ENCODE measurements around the gene PTPRO. TPM values are rescaled to one million over a fixed set of nuclear protein-coding genes. Genes with fewer than 3 reads are reported as not detected.

The PTPRO gene
- total RNA-seq, 1 experiment from 2014 or later: 0.52 TPM

DNA sequence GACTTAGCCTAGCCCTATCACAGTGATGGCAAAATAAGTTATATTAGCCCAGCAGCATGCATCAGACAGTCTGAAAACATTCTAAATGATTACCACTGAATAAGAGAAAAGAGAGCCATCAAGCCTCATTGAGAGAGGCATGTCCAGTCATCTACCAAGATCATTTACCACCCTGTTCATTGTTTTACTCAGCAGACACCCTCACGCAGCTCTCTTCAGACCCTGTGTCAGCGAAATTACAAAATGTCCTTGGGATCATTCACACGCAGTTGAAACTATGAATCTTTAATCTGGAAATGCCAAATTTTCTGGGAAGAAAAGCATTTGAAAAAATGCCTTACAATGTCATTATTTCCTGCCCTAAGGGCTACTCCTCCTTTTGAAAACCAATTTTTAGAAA, 89.5 kb downstream of the PTPRO start:
- Histone ChIP-seq H3K9ac (ENCODE audit: extremely low read depth, insufficient read length, low read length) (no peak overlapping the region), H3K79me1 (ENCODE audit: insufficient read depth, low read depth, low read length, poor library complexity, severe bottlenecking) (no peaks in the 10 kb centered on the region), H2BK20ac (ENCODE audit: low read depth, low read length, poor library complexity, severe bottlenecking) (no peak overlapping the region), H4K91ac (ENCODE audit: insufficient read length, low read depth, low read length) (no peak overlapping the region), H3K23me2 (ENCODE audit: insufficient read length, low read depth, low read length, poor library complexity, severe bottlenecking) (no peaks in the 10 kb centered on the region), H4K8ac (replicated peaks; ENCODE audit: insufficient read length, low read depth, low read length) (no peak overlapping the region), H3K79me2 (ENCODE audit: insufficient read depth, low read length) (no peaks in the 10 kb centered on the region), H2BK120ac (ENCODE audit: low read depth, low read length, poor library complexity, severe bottlenecking) (no peak overlapping the region), H3K18ac (ENCODE audit: insufficient read length, low read depth, low read length) (no peak overlapping the region), H3K4ac (ENCODE audit: low read depth, low read length) (no peak overlapping the region), H3K4me2 (ENCODE audit: insufficient read depth, insufficient read length, low read length) (no peak overlapping the region), H3K56ac (ENCODE audit: insufficient read length, low read depth, low read length) (no peak overlapping the region), H2AK5ac (ENCODE audit: insufficient read length, low read length) (no peak overlapping the region), H3T11ph (ENCODE audit: low read length) (no peak overlapping the region), H4K5ac (ENCODE audit: insufficient read length, low read depth, low read length) (no peak overlapping the region), H3K27me3 (ENCODE audit: insufficient read depth, low read length) (no peaks in the 10 kb centered on the region), H2BK15ac (ENCODE audit: low read depth, low read length) (no peak overlapping the region), H3K14ac (ENCODE audit: insufficient read depth, low read length) (no peak overlapping the region), H3K27ac (ENCODE audit: insufficient read length, low read depth, low read length) (no peak overlapping the region), H3K4me1 (ENCODE audit: insufficient read depth, low read length) (no peaks in the 10 kb centered on the region), H2AFZ (ENCODE audit: low read length) (no peak overlapping the region), H3K23ac (ENCODE audit: insufficient read length, low read depth, low read length) (no peak overlapping the region), H2BK12ac (ENCODE audit: insufficient read length, low read depth, low read length) (no peak overlapping the region), H4K20me1 (ENCODE audit: control insufficient read depth, insufficient read depth, insufficient read length) (no peaks in the 10 kb centered on the region), H3K9me3 (ENCODE audit: control insufficient read depth, low read depth, low read length) (no peaks in the 10 kb centered on the region), H2BK5ac (ENCODE audit: insufficient read length, low read length) (no peak overlapping the region)
- WGBS (ENCODE audit: extremely low coverage, insufficient read length, low lambda C conversion rate): no CpG with 5 or more reads among the region's 3 CpGs
- Mint-ChIP-seq H3K27ac (no peak overlapping the region), H3K36me3 (ENCODE audit: insufficient read depth in 1 of 3, low read depth in 3 of 3) (no peaks in the 10 kb centered on the region), H3K9me3 (no peaks in the 10 kb centered on the region), H3K4me3 (no peak overlapping the region), H3K4me1 (no peaks in the 10 kb centered on the region), H3K27me3 (ENCODE audit: low read depth) (no peaks in the 10 kb centered on the region)
- DNase-seq: no peak
- TF ChIP-seq, protein P1, sequence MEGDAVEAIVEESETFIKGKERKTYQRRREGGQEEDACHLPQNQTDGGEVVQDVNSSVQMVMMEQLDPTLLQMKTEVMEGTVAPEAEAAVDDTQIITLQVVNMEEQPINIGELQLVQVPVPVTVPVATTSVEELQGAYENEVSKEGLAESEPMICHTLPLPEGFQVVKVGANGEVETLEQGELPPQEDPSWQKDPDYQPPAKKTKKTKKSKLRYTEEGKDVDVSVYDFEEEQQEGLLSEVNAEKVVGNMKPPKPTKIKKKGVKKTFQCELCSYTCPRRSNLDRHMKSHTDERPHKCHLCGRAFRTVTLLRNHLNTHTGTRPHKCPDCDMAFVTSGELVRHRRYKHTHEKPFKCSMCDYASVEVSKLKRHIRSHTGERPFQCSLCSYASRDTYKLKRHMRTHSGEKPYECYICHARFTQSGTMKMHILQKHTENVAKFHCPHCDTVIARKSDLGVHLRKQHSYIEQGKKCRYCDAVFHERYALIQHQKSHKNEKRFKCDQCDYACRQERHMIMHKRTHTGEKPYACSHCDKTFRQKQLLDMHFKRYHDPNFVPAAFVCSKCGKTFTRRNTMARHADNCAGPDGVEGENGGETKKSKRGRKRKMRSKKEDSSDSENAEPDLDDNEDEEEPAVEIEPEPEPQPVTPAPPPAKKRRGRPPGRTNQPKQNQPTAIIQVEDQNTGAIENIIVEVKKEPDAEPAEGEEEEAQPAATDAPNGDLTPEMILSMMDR (conservative IDR thresholded peaks at IDR 0.05): no peak

Data from H9 (cell line).